ENCODE data around the gene TRIM7. TPM values are rescaled to one million over a fixed set of nuclear protein-coding genes. Genes with fewer than 3 reads are reported as not detected.

The TRIM7 gene
- total and polyA plus RNA-seq, 2 donors (not counting 1 experiment from before 2014, with no cell fraction given): 1.7 to 7.4 TPM

GRCh38 chr5:181159286-181160151 is 45.5 kb downstream of the TRIM7 start:
- H3K4me1 ChIP-seq (ENCODE audit: control insufficient read depth in 2 of 2, insufficient read depth in 2 of 2, low read length in 2 of 2): peaks cover 17 to 29% of the 10 kb centered on the region in 2 donors
- peak overlapping the region; percentile 70 for H3K4me3 Mint-ChIP-seq
- DNase-seq: peak; percentile 89
- peaks cover 9% of the 10 kb centered on the region for H3K27me3 Mint-ChIP-seq
- H3K4me2 ChIP-seq (replicated peaks; ENCODE audit: low read depth, low read length, poor library complexity, severe bottlenecking): peak overlapping the region; percentile 68
- 71% methylated on average over 14 of the region's 20 CpGs for WGBS (ENCODE audit: insufficient coverage)
- peak overlapping the region; percentile 77 to 90 for H3K27ac ChIP-seq (ENCODE audit: low read length in 2 of 2)
- peaks cover 0 to 24% (median 0%) of the 10 kb centered on the region in 3 donors for H3K9me3 ChIP-seq (ENCODE audit: control extremely low read depth in 1 of 3, control insufficient read depth in 2 of 3, insufficient read depth in 1 of 3, low read length in 2 of 3)
- peak overlapping the region; percentile 85 for H3K27ac Mint-ChIP-seq
- H3K27me3 ChIP-seq (replicated peaks in 1 of 4; ENCODE audit: control extremely low read depth in 1 of 4, control insufficient read depth in 3 of 4, insufficient read depth in 4 of 4, low read length in 3 of 4): peaks cover 0 to 35% (median 3%) of the 10 kb centered on the region in 4 experiments
- TF ChIP-seq EZH2 (IDR thresholded peaks at IDR 0.05; ENCODE audit: borderline replicate concordance, insufficient read depth, low read depth, low read length, poor library complexity, severe bottlenecking) (no peak), CTCF (IDR thresholded peaks at IDR 0.05) (peak; percentile 96)
- no peaks in the 10 kb centered on the region for H3K36me3 ChIP-seq (replicated peaks in 1 of 2; ENCODE audit: control extremely low read depth in 1 of 2, control insufficient read depth in 1 of 2, extremely low read depth in 1 of 2, insufficient read depth in 2 of 2, low read length in 1 of 2)
- ChIA-PET CTCF (interaction anchor here (0.6 to 1.7 kb wide), 9 partner anchors 13 to 372 kb away, joined by 3 to 6 read pairs (median 3); no protein-coding TSS in a partner anchor), POLR2A (interaction anchor here (1.1 kb wide), 1 partner anchor 32 kb away, joined by 3 read pairs; no protein-coding TSS in a partner anchor)
- peak overlapping the region in 2 of 5 experiments; percentile 47 to 58 for H3K4me3 ChIP-seq (ENCODE audit: control extremely low read depth in 1 of 5, extremely low read depth in 1 of 5, insufficient read depth in 1 of 5, low read depth in 2 of 5, low read length in 4 of 5)
- H3K9me3 Mint-ChIP-seq (ENCODE audit: insufficient read depth): no peaks in the 10 kb centered on the region
- H3K4me1 Mint-ChIP-seq: peaks cover 25% of the 10 kb centered on the region
- ATAC-seq (ENCODE audit: low read depth): peak; percentile 76
- H3K9ac ChIP-seq (ENCODE audit: low read length): no peak overlapping the region
- no peak overlapping the region for H2AFZ ChIP-seq (ENCODE audit: insufficient read depth, low read depth, low read length, poor library complexity, severe bottlenecking)
- H3K79me2 ChIP-seq (ENCODE audit: control insufficient read depth, insufficient read depth, low read length): no peaks in the 10 kb centered on the region
- no peaks in the 10 kb centered on the region for H4K20me1 ChIP-seq (ENCODE audit: control insufficient read depth, insufficient read depth, low read length, poor library complexity, severe bottlenecking)
- intact Hi-C loops (cut with micrococcal nuclease): loop anchor here (1.0 to 10.0 kb wide), 8 partner anchors 14 to 375 kb away; partner anchors contain the start of genes MGAT1, TRIM52 and ZFP62
